Tibial nerve (tissue), 4 donors: Measurements from ENCODE around the gene HDAC5.

Experiments
- EP300 ChIP-seq, 2 donors: sonication (generic); formaldehyde crosslinking; IDR thresholded peaks; one replicate each; pipeline ENCODE4 v1.6.1; 2017; ENCODE audit warnings: antibody characterized with exemption in 2 of 2, mild to moderate bottlenecking in 1 of 2
- POLR2A ChIP-seq, 2 donors: fragments of 450-650 bp; IDR thresholded peaks; one replicate each; pipeline ENCODE4 v1.6.1; 2017; ENCODE audit warnings: antibody characterized with exemption in 2 of 2, mild to moderate bottlenecking in 2 of 2, moderate library complexity in 2 of 2
- TF ChIP-seq, protein P1 (sequence below), 5 experiments: fragments of 200-600 bp in 3 of 5; fragments of 450-650 bp in 2 of 5; sonication (generic) in 3 of 5; IDR thresholded peaks; one replicate each; pipeline ENCODE4 v1.5.1; 2016 to 2019; ENCODE audit warnings: antibody characterized with exemption in 5 of 5, mild to moderate bottlenecking in 3 of 5, moderate library complexity in 2 of 5

- TF ChIP-seq, protein P1, sequence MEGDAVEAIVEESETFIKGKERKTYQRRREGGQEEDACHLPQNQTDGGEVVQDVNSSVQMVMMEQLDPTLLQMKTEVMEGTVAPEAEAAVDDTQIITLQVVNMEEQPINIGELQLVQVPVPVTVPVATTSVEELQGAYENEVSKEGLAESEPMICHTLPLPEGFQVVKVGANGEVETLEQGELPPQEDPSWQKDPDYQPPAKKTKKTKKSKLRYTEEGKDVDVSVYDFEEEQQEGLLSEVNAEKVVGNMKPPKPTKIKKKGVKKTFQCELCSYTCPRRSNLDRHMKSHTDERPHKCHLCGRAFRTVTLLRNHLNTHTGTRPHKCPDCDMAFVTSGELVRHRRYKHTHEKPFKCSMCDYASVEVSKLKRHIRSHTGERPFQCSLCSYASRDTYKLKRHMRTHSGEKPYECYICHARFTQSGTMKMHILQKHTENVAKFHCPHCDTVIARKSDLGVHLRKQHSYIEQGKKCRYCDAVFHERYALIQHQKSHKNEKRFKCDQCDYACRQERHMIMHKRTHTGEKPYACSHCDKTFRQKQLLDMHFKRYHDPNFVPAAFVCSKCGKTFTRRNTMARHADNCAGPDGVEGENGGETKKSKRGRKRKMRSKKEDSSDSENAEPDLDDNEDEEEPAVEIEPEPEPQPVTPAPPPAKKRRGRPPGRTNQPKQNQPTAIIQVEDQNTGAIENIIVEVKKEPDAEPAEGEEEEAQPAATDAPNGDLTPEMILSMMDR (IDR thresholded peaks at IDR 0.05): no peak
- no peak for TF ChIP-seq POLR2A (IDR thresholded peaks at IDR 0.05)
- no peak for TF ChIP-seq EP300 (IDR thresholded peaks at IDR 0.05)
Observed at GRCh38 chr17:44147812-44148211, 24.4 kb upstream of the HDAC5 start.
